ENCODE data around the gene DCPS. TPM values are rescaled to one million over a fixed set of nuclear protein-coding genes. Genes with fewer than 3 reads are reported as not detected.

The DCPS gene
- total RNA-seq, 4 donors from 2014 or later: 6.7 to 23.9 (median 7.9) TPM

DNA sequence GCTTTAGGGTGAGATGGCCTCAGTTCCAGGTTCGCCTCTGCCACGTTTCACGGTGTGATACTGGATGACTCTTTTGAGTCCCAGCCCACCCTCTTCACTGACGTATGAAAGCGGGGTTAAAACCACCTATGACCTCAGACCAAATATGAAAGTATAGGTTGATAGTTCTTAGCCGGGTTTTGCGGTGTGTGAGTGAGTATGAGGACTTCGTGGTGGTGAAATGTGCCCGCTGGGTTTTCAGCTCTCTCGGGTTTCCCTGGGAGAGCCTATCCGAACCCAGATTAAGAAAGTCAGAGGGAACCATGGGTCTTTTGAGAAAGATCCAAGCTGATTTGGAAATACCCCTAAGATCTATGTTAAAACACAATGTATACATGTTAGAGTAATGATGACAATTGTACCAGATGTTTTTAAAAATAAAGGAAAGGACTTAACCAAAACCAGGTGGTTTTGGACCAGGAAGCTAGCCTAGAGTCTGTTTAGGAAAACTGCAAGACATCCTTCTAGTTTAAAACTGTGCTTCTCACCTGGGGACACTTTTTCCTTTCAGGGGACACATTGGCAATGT is 25.9 kb downstream of the DCPS start:
- H3K4me3 ChIP-seq: no peak overlapping the region

DNA sequence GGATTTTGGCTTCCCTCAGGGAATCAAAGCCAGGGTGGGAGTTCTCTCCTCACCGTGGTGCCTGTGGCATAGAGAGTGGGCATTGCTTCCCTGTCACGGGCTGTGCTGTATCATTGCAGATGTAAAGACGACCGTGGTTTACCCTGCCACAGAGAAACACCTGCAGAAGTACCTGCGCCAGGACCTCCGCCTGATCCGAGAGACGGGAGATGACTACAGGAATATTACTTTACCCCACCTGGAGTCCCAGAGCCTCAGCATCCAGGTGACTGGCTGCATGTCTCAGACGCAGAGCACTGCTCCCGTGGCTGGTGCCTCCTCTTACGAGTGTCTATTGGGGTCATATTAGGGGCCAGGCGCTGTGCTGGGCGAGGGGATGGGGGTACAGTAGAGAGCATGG is 27.4 kb downstream of the DCPS start:
- no peak overlapping the region for H3K4me3 ChIP-seq
- DNase-seq: peak in 1 of 3 donors; percentile 24
- no peaks in the 10 kb centered on the region for H3K9me3 ChIP-seq
- H3K36me3 ChIP-seq: no peaks in the 10 kb centered on the region
- TF ChIP-seq, protein P1, sequence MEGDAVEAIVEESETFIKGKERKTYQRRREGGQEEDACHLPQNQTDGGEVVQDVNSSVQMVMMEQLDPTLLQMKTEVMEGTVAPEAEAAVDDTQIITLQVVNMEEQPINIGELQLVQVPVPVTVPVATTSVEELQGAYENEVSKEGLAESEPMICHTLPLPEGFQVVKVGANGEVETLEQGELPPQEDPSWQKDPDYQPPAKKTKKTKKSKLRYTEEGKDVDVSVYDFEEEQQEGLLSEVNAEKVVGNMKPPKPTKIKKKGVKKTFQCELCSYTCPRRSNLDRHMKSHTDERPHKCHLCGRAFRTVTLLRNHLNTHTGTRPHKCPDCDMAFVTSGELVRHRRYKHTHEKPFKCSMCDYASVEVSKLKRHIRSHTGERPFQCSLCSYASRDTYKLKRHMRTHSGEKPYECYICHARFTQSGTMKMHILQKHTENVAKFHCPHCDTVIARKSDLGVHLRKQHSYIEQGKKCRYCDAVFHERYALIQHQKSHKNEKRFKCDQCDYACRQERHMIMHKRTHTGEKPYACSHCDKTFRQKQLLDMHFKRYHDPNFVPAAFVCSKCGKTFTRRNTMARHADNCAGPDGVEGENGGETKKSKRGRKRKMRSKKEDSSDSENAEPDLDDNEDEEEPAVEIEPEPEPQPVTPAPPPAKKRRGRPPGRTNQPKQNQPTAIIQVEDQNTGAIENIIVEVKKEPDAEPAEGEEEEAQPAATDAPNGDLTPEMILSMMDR (IDR thresholded peaks at IDR 0.05): no peak
- TF ChIP-seq POLR2A (IDR thresholded peaks at IDR 0.05): no peak
- H3K27me3 ChIP-seq: no peaks in the 10 kb centered on the region
- H3K27ac ChIP-seq: no peak overlapping the region
- H3K4me1 ChIP-seq: peaks cover 0 to 6% (median 0%) of the 10 kb centered on the region in 4 donors

More for the DNA sequence above, 25.9 kb downstream of the DCPS start:
- Histone ChIP-seq H3K9me3 (no peaks in the 10 kb centered on the region), H3K27me3 (no peaks in the 10 kb centered on the region), H3K27ac (no peak overlapping the region), H3K4me1 (peaks cover 0 to 6% (median 0%) of the 10 kb centered on the region in 4 donors), H3K36me3 (no peaks in the 10 kb centered on the region)
- DNase-seq: peak in 1 of 3 donors; percentile 12
- TF ChIP-seq, protein P1 (IDR thresholded peaks at IDR 0.05): no peak
- TF ChIP-seq POLR2A (IDR thresholded peaks at IDR 0.05): no peak

DNA sequence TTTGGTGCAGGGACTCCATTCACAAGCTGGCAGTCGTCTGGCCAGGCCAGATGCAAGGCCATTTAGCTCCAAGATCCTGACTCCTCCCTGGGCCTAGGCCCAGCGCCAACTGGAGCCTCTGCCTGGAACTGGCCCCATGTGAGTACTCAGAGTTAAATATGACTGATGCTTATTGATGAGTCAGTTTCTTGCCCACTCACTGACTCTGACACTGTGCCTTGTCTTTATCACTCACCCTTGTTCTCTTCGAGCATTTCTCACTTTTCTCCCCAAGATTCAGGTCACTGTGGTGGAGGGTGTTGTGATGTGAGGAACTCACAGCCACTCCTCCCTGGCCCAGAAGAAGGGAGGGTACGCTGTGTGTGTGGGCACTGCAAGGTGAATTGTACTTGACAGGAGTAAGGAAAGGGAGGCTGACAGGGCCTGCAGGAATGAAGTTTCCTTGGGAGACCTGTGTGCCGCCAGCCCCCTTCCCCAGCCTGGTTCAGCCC is 28.4 kb downstream of the DCPS start:
- Histone ChIP-seq H3K36me3 (no peaks in the 10 kb centered on the region), H3K27ac (no peak overlapping the region), H3K27me3 (no peaks in the 10 kb centered on the region), H3K4me3 (no peak overlapping the region), H3K4me1 (peaks cover 0 to 6% (median 0%) of the 10 kb centered on the region in 4 donors), H3K9me3 (no peaks in the 10 kb centered on the region)
- TF ChIP-seq POLR2A (IDR thresholded peaks at IDR 0.05): no peak
- TF ChIP-seq, protein P1 (IDR thresholded peaks at IDR 0.05): no peak
- peak in 2 of 3 donors; percentile 50 to 65 for DNase-seq

DNA sequence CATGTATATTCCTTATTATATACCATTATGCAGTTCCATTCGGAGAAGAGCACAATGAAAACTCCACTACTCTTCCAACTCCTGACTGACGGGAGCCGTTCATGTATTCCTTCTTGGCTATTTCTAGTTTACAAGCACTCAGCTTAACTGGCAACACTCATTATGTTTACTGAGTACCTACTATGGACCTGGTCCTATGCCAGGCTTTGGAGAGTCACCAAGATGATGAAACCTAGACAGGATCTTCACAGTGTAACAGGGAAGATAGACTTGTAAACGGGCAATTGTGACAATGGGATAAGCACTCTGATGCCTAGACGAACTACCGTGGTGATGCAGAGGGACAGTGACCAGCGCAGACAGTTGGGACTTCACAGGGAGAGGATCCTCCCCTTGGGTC is 29.3 kb downstream of the DCPS start:
- no peak for DNase-seq
- Histone ChIP-seq H3K9me3 (no peaks in the 10 kb centered on the region), H3K27ac (no peak overlapping the region), H3K27me3 (no peaks in the 10 kb centered on the region), H3K4me3 (no peak overlapping the region), H3K36me3 (no peaks in the 10 kb centered on the region), H3K4me1 (peaks cover 0 to 6% (median 0%) of the 10 kb centered on the region in 4 donors)
- TF ChIP-seq, protein P1 (IDR thresholded peaks at IDR 0.05): no peak
- no peak for TF ChIP-seq POLR2A (IDR thresholded peaks at IDR 0.05)

DNA sequence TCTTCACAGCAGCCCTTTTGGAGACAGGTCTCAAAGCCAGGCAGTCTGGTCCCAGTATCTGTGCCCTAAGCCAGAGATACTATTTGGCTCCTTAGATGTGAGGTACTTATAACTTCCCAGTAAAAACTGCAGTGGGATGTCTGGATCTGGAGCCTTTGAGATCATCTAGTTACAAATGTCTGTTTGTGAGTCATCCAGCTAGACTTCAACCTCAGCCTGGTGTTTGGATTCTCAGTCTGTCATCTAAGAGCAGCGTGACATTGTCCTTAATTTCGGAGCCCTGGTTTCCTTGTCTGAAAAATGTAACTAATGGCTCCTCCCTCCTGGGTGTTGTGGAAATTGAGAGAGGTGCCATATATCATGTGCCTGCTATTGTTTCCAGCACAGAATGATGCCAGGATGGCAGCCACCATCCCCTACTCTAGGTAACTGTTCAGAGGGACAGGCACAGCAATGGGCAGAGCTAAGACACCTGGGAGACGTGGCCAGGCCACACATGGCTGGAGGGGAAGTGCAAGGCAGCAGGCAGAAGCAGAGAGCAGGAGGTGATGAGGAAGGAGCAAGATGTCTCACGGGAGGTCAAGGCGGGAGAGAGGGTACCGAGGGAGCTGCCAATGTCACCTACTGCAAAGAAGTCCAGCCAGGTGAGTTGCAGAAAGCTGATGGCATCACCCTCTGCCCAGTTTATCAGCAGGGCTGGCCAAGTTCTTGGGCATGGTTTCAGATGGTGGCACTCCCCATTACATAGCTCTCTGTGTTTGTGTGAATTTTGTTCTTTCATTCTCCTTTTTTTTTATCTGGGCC is 31.0 kb downstream of the DCPS start:
- H3K4me3 ChIP-seq: no peak overlapping the region
- no peaks in the 10 kb centered on the region for H3K36me3 ChIP-seq
- no peaks in the 10 kb centered on the region for H3K9me3 ChIP-seq
- no peak overlapping the region for H3K27ac ChIP-seq
- TF ChIP-seq, protein P1 (IDR thresholded peaks at IDR 0.05): no peak
- TF ChIP-seq POLR2A (IDR thresholded peaks at IDR 0.05): no peak
- H3K4me1 ChIP-seq: no peaks in the 10 kb centered on the region
- H3K27me3 ChIP-seq: no peaks in the 10 kb centered on the region
- DNase-seq: peak in 2 of 3 donors; percentile 30 to 34

All from Peyer's patch (tissue), 4 donors.